Measurements from ENCODE around the gene CDCA8.
A peak's percentile ranks its signal among the peaks of the same experiment; 100 is the strongest.

CDCA8 gene

GRCh38 chr1:37716321-37716720 lies 24.0 kb downstream of the CDCA8 start:
- DNase-seq (ENCODE audit: low read depth, low spot score) = no peak

DNA sequence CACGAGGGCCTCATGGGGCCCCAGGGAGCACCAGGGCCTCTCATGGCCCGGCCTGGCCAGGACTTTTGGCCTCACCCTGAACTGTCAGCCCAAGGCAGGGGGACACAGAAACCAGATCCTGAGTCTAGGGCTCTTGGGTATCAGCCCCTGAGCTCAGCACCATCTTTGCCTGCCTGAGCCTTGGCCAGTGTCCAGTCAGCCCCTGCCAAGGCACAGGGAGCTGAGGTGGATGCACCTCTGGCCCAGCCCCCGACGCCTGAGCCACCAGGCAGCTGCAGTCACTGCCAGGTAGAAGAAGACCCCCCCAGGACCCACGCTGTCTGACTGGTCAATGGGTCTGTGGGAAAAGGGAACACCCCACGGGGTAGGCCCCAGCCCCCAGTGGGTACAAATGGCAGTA lies 25.3 kb downstream of the CDCA8 start:
- DNase-seq (ENCODE audit: low read depth, low spot score) = no peak

GRCh38 chr1:37718181-37718900 lies 26.0 kb downstream of the CDCA8 start:
- DNase-seq (ENCODE audit: low read depth, low spot score) = no peak

DNA sequence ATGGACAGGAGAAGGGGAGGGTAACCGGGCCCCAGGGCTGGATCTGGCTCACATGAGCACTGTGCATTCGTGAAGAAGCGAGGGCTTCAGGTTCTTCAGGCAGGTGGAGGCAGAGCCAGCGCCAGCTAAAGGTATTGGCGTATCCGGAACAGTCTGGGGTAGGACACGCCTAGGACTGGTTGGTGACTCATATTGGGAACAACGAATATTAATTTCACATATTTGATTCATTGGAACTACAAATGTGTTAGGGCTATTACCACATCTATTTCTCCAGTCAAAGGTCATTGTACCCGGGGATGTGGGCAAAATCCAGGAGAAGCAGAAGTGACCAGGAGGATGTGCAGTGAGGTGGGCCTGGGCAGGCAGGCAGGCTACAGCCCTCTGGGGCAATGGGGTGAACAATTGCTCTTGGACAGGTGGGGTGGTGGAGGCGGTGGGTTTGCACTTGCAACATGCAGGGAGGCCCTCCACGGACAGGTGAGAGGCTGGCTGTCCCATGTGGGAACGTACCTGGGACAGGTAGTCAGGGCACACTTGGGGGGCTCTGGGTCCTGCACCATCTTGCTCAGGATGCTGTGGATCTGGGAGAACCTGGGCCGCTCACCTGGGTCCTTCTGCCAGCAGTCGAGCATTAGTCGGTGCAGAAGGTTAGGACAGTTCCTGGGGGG lies 26.7 kb downstream of the CDCA8 start:
- no peak for DNase-seq (ENCODE audit: low read depth, low spot score)

- DNase-seq (ENCODE audit: low read depth, low spot score) = no peak
Measured at GRCh38 chr1:37719572-37720195, 27.4 kb downstream of the CDCA8 start.

- DNase-seq (ENCODE audit: low read depth, low spot score) = no peak
Measured at GRCh38 chr1:37720231-37721130, 28.2 kb downstream of the CDCA8 start.

GRCh38 chr1:37721565-37721964 lies 29.2 kb downstream of the CDCA8 start:
- peak; percentile 8 for DNase-seq (ENCODE audit: low read depth, low spot score)

GRCh38 chr1:37722181-37723071 lies 30.1 kb downstream of the CDCA8 start:
- DNase-seq (ENCODE audit: low read depth, low spot score) = no peak

DNA sequence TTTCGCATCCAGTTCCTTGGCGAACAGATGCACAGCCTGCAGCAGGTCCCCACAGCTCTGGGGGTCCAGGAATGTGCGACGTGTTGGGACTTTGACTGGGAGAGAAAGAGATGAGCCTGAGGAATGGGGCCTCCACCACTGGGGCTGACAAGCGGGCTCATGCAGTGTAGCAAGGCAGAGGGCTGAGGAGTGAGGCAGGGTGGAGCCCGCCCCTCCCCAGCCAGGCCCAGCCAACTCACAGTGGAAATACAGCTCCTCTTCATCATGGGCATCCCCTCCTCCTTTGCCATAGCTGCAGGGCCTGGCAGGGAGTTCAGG lies 30.7 kb downstream of the CDCA8 start:
- DNase-seq (ENCODE audit: low read depth, low spot score) = no peak

DNA sequence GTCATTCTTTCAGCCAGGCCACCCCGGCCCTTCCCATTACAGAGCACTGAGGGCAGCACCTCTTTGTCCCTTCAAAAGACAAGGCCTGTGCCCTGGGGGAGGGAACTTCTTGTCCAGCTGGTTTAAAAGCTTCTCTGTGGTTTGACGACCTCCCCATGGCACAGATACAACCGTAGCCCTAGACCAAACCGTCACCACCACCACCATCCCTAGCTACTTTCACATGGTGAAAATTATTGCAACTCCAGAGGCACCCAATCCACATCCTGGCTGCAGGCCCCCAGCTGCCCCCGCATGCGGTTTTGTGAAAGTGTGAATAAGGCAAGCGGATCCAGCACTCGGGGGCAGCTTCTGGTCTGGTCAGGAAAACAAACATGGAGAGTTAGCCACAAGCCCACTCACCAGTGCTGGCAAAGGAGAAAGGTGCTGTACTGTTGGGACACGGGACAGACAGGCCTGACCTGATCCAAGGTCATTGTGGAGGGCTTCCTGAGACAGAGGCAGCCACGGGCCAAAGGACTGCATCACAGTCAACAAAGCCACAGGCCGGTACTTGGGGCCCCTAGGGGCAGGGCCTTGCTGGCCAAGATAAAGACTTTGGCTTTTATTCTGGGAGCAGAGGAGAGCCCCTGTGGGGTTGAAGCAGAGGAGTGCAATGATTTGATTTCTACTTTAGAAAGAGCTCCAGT lies 31.2 kb downstream of the CDCA8 start:
- DNase-seq (ENCODE audit: low read depth, low spot score) = peak; percentile 16

DNA sequence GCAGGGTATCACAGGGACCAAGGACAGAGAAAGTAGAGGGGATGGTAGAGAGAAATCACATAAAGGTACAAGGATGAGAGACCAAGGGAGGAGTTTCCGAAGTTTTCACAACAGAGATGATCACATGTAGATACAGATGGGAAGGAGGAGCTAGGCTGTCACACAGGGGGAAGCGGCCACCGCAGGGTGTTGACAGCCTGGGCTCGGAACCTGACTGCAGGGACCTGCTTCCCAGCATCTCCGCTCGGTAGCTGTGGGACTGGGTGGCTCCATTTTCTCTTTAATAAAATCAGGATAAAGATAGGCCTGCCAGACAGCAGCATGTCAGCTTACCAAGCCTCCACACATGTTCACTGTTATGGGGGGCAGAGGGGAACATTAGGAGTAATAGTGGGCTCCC lies 32.3 kb downstream of the CDCA8 start:
- no peak for DNase-seq (ENCODE audit: low read depth, low spot score)

- no peak for DNase-seq (ENCODE audit: low read depth, low spot score)
Measured at GRCh38 chr1:37725851-37726613, 33.7 kb downstream of the CDCA8 start.

DNA sequence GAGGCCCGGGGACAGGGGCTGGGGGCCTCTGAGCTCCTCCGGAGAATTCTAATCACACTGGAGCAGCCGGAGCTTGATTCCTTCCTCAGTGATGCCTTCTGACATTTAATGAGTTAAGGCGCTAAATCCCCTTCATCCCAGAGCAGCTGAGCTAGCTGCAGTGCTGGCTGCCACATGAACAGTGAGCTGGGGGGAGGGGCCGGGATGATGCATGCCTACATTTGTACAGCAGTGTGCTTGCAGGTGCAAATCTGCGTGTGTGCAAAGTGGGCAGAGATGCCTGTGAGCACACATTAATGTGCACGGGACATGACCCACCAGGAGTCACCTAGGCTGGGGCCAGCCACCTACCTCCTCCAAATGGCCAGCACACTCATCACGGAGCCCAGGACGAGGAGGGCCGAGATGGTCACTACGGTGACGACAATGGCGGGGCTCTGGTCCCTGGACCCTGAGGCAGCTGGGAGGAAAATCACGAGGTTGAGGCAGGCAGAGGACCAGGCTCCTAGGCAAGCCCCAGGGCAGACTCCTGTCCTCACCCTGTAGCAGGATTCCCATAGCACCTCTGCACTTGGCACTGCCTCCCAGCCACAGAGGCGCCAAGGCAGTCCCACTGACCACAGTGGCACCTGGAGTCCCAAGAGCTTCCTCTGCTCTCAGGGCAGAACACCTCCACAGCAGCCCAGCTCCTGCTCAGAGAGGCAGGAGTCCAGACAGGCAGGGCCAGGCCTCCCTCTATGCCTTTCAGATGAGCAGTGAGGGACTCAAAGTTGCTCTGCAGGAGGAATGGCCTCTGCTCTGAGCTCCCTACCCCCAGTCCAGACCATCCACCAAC lies 34.7 kb downstream of the CDCA8 start:
- DNase-seq (ENCODE audit: low read depth, low spot score) = no peak

DNA sequence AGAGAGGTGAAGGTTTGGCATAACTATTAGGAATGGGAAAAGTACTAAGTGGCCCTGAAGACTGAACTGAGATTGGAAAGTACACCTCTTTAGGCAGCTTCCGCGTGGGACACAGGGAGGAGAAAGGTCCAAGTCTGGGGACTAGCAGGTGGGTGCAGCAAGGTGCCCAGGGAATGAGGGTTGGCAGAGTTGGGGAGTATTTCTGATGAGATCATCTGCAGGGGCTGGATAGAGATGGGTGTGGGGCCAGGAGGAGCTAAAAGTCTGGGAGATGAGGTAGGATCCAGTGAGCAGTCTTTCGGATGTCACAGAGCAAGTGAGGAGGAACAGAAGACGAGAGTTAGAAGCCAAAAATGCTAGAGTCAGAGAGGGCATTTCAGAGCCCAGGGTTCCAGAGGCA lies 36.1 kb downstream of the CDCA8 start:
- no peak for DNase-seq (ENCODE audit: low read depth, low spot score)

GRCh38 chr1:37730376-37730775 lies 38.1 kb downstream of the CDCA8 start:
- DNase-seq (ENCODE audit: low read depth, low spot score) = no peak

GRCh38 chr1:37731312-37732019 lies 39.1 kb downstream of the CDCA8 start:
- no peak for DNase-seq (ENCODE audit: low read depth, low spot score)

DNA sequence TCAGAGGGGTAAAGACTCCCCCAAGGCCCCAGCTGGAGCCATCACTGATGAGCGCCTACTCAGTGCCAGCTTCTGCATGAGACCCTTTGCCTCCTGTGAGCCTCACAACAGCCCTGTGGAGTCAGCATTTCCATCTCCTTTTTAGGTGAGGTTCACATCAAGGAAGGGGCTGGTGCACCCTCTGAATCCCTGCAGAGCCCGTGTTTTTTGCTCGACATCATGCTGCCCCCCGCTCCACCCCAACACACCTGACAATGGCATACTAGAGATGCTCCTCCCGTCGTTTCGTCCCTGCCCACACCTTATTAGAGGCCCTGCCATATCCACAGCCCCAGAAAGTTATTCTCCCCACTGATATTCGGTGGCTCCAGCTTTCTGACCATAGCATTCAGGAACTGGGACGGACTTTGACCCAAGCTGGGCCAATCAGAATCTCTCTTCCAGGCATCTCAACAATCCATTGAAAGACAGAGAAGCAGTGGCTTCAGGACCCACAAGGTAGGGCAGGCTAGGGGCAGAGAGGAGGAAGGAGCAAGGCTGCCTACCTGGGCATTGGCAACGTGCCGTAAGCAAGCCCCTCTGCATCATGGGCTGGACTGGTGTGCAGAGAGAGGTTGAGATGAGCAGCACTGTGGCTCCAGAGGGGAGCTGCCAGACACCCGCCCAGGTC lies 39.9 kb downstream of the CDCA8 start:
- no peak for DNase-seq (ENCODE audit: low read depth, low spot score)
